Stimulated activated CD4-positive, alpha-beta T cell treated with anti-CD3 and anti-CD28 coated beads, Interleukin-1b, Interleukin-23, amount 100 ng/mL, for 4 hours (primary cell): ENCODE data around the gene APOC3.

ENCODE experiments used
- DNase-seq, 2 donors: peaks; one replicate each; pipeline ENCODE4 v3.0.0-alpha.2; 2020; ENCODE audit warnings: low read depth in 2 of 2

Gene APOC3

DNA sequence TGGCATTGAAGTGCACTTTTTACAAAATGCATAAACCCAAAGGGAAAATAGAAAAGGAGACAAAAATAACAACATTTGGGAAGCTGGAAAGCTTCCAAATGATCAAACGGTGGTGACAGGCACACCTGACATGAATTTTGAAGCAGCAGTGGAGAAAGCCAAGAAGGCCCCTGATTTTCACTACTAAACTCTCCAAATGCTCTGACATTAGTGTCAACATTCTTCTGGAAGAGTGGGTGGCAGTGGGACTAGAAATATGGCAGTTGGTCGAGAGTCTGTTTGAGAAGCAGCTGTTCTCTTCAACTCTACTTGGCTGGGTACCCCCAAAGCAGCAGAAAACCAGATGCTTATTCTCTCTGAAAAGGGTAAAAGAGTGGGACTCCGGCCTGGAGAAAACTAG, 25.7 kb upstream of the APOC3 start:
- DNase-seq, result no peak

DNA sequence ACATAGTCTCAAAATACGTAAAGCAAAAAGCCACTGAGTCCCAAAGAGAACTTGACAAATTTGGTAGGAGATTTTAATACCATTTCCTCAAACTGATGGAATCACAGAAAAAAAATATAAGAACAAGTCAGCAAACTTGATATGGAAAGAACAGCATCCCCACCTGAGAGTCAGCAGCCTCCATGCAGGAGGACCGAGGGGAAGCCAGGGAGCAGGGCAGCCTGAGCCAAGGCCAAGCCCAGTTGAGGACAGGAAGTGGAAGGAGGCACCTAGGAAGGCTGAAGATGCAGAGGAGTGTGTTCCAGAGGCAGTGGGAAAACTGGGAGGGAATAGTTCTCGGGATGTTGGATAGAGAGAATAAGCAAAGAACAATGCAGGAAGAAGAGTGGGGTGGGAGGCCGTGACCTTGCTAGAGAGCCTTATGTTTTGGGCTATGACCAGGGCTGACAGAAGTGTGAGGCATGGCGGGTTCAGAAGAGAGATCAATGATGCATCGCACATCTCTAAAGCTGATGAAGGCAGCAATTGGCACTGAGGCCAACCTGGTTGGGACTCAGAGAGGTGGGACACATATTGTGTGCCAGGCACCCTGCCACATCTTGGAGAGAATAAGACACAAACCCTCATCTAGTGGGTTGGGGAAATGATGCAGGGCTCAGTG, 22.0 kb upstream of the APOC3 start:
- DNase-seq, result no peak

- no peak for DNase-seq
Observed at GRCh38 chr11:116808262-116809175, 21.2 kb upstream of the APOC3 start.

- no peak for DNase-seq
Observed at GRCh38 chr11:116811194-116811593, 18.5 kb upstream of the APOC3 start.

- DNase-seq, result no peak
Observed at GRCh38 chr11:116812109-116812508, 17.6 kb upstream of the APOC3 start.

DNA sequence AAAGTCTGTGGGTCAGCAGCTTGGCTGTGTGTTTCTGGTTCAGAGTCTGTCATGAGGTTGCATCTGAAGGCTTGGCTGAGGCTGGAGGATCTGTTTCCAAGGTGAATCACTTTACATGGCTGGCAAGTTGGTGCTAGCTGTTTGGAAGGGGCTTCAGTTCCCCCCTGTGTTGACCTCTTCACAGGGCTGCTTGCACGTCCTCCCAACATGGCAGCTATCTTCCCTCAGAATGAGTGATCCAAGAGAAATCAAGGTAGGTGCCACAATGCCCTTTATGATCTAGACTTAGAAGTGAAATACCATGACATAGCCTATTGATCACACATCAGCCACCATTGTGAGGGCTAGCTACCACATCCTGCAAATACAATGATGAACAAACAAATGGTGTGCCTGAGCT, 16.5 kb upstream of the APOC3 start:
- no peak for DNase-seq

- no peak for DNase-seq
Observed at GRCh38 chr11:116813781-116814471, 15.8 kb upstream of the APOC3 start.

- no peak for DNase-seq
Observed at GRCh38 chr11:116814502-116814901, 15.2 kb upstream of the APOC3 start.

DNA sequence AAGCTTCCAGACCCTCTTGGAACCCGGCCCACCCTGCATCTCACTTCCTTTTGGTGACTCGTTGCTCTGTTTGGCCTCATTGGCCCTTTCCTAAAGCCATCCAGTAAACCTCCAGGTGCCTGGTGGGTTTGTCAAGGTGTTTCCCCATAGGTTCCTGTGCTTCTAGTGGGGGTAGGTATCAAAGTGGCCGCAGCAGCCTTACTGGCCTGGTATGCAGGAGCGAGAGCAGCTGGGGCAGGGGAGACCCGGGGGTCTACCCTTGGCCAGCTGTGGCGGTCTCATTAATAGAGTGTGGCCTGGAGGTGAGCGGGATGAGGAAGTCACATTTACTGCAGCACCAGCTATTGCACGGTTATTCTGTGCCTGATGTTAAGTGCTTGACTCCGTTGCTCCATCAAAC, 10.7 kb upstream of the APOC3 start:
- DNase-seq, result no peak

DNA sequence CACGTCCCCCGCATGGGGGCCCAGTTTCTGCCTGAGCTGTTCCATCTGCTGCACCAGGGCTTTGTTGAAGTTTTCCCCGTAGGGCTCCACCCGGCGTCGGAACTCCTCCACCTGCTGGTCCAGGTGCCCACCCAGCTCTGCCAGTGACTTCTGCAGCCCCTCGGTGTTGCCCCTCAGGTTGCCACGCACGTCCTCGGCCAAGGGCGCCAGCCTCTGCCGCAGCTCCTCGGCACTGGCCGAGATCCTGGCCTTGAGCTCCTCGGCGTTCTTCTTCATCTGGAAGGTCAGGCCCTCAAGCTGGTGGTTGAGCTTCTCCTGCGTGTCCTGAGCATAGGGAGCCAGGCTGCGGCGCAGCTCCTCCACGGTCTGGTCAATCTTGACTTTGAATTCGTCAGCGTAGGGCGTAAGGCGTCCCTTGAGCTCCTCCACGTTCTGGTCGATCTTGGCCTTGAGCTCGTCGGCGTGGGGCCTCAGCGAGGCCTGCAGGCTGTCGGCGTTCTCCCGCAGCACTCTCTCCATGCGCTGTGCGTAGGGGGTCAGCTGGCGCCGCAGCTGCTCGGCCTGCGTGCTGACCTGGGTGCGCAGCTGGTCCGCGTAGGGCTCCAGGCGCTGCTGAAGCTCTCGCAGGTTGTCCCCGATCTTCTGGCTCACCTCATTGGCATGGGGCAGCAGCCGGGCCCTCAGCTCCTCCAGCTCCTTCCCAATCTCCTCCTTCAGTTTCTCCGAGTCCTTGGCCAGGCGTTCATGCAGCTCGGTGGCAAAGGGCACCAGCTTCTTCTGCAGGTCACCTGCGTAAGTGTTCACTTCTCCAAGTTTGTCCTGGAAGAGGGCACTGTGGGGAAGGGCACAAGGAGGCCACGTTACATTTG, 8.4 kb upstream of the APOC3 start:
- no peak for DNase-seq

DNA sequence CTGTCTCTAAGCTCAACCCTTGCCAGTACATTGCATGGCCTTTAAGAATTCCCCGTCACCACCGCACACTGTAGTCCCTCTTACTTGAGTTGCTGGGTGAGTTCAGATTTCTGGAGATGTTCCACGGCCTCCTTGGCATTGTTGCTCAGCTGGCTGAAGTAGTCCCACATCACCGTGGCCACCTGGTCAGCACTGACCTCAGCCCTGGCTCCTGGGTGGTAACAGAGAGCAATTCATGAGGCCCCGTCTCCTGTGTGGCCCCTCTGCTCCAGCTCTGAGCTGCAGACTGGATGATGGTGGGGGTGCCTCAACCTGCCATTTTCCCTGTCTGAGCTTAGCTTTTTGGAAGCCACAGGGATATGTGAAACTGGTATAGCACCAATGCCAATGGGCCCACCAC, 7.1 kb upstream of the APOC3 start:
- no peak for DNase-seq

DNA sequence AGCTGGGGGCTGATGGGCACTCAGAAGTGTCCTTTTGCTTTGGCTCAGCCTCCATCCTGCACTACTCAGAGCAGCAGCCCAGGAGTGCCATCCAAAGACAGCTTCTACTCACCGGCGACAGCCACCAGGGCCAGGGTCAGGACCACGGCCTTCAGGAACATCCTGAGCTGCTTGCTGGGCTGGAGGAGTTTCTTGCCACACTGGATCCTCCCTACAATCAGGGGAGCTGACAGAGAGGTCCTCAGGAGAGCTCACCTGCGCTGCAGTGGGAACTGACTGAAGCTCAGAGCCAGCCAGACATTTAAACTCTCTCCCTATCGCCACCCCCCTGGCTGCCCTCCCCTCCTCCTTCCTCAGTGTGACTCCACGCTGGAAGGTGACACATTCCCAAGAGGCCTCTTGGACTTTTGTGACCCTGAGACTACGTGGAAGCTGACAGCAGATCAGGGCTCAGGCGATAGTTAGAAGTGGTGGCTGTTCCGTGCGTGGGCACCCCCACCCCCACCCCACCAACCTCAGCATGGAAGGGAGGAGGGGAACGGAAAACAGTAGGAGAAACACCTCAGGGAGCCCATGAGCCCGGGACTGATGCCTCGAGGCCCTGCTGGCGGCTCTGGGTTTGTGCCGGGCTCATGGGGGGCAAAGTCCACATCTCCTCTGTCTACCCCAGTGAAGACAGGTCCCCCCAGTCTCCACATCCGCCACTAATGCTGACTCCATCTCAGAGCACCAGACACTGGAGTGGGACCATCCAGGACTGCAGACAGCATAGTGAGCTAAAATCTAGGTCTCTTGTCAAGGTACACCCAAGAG, 6.5 kb upstream of the APOC3 start, which contains the start of gene APOA4:
Gene APOA4, minus strand, starts transcription at position 274 of the 813 bp plus-strand sequence. Its CDS starts 113 bp downstream, at position 161.
- DNase-seq, result no peak

DNA sequence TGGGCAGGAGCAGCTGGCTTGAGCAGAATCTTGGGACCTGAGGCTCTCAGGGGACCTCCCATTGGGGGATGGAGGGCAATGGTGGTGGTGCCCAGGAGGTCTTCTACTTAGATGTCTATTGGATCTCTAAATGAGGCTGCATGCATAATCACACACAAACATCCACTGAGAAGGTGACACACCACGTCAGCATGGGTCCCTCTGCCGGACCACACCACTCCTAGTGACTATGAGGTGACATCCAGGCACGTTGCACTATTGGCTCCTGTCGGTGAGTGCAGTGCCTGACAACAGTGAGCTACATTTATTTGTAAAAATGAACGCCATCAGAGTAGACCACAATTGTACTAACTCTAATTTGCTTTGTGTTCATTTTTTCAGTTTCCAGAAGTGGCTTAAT, 4.3 kb upstream of the APOC3 start:
- DNase-seq, result no peak

DNA sequence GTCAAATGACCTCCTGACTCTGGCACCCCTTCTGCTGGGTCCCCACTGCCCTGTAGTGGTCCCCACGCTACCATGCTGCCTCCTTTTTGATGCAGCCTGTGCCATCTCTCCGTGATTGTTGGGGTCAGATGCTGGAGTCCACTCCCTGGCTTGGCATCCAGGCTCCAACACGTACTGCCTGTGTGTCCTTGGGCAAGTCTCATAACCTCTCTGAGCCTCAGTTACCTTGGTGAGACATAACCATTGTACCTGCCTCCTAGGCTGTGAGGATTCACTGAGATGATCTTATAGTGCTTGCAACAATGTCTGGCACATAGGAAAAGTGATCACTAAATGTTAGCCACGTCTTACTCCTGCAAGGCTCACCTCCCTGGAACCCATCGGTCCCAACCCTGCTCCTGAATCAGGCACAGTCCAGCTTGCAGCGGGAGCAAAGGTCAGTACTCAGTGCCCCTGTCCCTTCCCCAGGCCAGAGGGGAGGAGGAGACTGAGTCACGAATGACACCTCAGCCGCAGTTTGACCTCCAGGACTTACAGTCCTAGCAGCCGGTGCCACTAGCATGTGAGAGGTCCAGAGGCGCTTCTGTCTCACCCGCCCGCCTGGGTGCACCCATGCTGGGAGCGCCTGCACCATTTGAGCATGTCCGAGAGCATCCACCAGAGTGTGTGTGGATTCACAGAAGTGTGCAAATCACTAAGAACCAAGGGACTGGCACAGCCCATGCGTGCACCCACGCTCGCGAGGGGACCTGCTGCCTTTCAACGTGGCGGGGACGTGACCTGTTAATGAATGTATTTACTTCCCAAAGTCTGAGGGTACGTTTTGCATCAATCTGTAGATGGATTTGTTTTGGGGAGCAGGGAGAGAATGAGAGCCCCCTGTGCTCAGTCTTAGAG, 3.6 kb upstream of the APOC3 start:
- DNase-seq, result no peak

DNA sequence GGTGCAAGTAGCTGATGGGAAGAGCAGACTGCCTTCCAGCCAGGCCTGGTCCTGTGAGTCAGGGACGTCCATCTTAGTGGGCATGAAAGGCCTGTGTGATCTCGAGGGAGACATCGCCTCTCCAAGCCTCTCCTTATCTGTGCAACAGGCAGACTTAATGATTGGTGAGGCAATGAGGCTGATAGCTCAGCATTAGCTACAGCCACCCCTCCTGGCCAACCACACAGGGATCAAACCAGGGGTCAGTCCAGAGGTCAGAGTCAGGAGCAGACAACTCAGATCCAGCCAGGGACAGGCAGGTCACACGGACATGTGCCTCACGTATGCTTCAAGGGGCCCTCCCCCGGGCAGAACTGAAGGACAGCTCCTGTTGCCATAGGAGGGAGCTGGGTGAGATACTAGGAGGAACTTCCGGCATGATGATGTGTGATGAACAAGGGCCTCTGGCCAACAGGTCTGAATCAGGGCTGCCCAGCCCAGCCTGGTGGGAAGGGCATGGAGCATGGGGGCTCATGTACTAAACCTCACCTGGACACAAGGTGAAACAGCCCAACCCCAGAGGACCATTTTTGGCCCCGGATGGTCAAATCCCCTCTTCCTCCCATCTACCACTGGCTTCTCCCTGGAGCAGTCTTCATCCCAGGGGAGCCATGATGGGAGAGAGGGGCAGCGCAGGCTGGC, 2.8 kb upstream of the APOC3 start:
- DNase-seq, result no peak

DNA sequence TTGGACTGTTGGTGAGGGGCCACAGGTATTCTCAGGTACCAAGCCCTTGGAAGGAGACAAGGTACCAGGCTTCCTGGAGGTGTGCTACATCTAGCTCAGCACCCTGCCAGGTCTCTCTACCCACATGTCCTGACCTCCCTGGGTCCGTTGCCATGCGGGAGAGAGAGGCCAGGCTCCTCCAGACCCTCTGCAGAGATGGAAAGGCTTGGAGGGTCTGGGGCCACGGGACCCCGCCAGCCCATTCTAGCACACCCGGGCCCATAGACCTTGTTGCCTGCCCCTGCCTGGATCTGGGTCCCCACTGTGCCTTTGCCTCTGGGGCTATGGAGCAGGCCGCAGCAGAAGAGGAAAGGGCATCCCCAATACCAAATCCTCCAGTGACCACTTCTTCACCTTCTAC, 2.2 kb upstream of the APOC3 start:
- no peak for DNase-seq

- DNase-seq, result no peak
Observed at GRCh38 chr11:116828632-116829524, 829 bp upstream of the APOC3 start.
